BLaER1 treated with 17β-estradiol and CSF1 and Interleukin-3, amounts not matched to agents 10 nM and 100 nM (cell line): ENCODE results near the gene OXT.

Experiments used
- H3K27ac ChIP-seq, 11 experiments: shearing (Covaris generic); formaldehyde crosslinking; 2 replicates each; pipeline ENCODE4 v1.8.1; 2022
- H3K27me3 ChIP-seq, 11 experiments: shearing (Covaris generic); formaldehyde crosslinking; 2 replicates each; pipeline ENCODE4 v1.8.1; 2022
- H3K36me3 ChIP-seq, 11 experiments: shearing (Covaris generic); formaldehyde crosslinking; 2 replicates each; pipeline ENCODE4 v1.8.1; 2022
- H3K4me1 ChIP-seq, 10 experiments: shearing (Covaris generic); formaldehyde crosslinking; 2 replicates each; pipeline ENCODE4 v1.8.1; 2022
- H3K4me2 ChIP-seq, 11 experiments: shearing (Covaris generic); formaldehyde crosslinking; 2 replicates each; pipeline ENCODE4 v1.8.1; 2022
- H3K4me3 ChIP-seq, 10 experiments: shearing (Covaris generic); formaldehyde crosslinking; 2 replicates each; pipeline ENCODE4 v1.8.1; 2022
- H3K9ac ChIP-seq, 11 experiments: shearing (Covaris generic); formaldehyde crosslinking; 2 replicates each; pipeline ENCODE4 v1.8.1; 2022
- H3K9me3 ChIP-seq, 11 experiments: shearing (Covaris generic); formaldehyde crosslinking; replicated peaks in 1 of 11; 2 replicates each; pipeline ENCODE4 v1.8.1; 2022
- H4K20me1 ChIP-seq, 11 experiments: shearing (Covaris generic); formaldehyde crosslinking; 2 replicates each; pipeline ENCODE4 v1.8.1; 2022
- Cebpa-rat ChIP-seq, 11 experiments: shearing (Covaris generic); IDR thresholded peaks; 2 replicates each; pipeline ENCODE4 v1.8.1; 2022

OXT gene

GRCh38 chr20:3080939-3081388 is 9.5 kb downstream of the OXT start:
- Histone ChIP-seq H3K27me3 (peaks cover 51 to 89% (median 80%) of the 10 kb centered on the region in 11 experiments), H3K36me3 (no peaks in the 10 kb centered on the region), H3K4me1 (peaks cover 0 to 15% (median 2%) of the 10 kb centered on the region in 10 experiments; a peak in 9 of 20 replicates), H3K4me2 (no peak overlapping the region), H4K20me1 (peaks cover 0 to 7% (median 0%) of the 10 kb centered on the region in 11 experiments; a peak in 5 of 22 replicates), H3K27ac (no peak overlapping the region), H3K9ac (no peak overlapping the region), H3K9me3 (0 out of 22 replicates have a peak, but pooled peaks cover 0 to 5% (median 0%) of the 10 kb centered on the region in 11 experiments), H3K4me3 (no peak overlapping the region)
- TF ChIP-seq Cebpa-rat (IDR thresholded peaks at IDR 0.05) = no peak

GRCh38 chr20:3081641-3082040 is 10.2 kb downstream of the OXT start:
- Histone ChIP-seq H3K9me3 (0 out of 22 replicates have a peak, but pooled peaks cover 0 to 5% (median 0%) of the 10 kb centered on the region in 11 experiments), H3K4me1 (peaks cover 0 to 14% (median 2%) of the 10 kb centered on the region in 10 experiments; a peak in 9 of 20 replicates), H3K27me3 (peaks cover 51 to 91% (median 79%) of the 10 kb centered on the region in 11 experiments), H3K4me3 (no peak overlapping the region), H3K4me2 (no peak overlapping the region), H3K27ac (no peak overlapping the region), H4K20me1 (peaks cover 0 to 7% (median 0%) of the 10 kb centered on the region in 11 experiments; a peak in 5 of 22 replicates), H3K9ac (no peak overlapping the region), H3K36me3 (no peaks in the 10 kb centered on the region)
- no peak for TF ChIP-seq Cebpa-rat (IDR thresholded peaks at IDR 0.05)

DNA sequence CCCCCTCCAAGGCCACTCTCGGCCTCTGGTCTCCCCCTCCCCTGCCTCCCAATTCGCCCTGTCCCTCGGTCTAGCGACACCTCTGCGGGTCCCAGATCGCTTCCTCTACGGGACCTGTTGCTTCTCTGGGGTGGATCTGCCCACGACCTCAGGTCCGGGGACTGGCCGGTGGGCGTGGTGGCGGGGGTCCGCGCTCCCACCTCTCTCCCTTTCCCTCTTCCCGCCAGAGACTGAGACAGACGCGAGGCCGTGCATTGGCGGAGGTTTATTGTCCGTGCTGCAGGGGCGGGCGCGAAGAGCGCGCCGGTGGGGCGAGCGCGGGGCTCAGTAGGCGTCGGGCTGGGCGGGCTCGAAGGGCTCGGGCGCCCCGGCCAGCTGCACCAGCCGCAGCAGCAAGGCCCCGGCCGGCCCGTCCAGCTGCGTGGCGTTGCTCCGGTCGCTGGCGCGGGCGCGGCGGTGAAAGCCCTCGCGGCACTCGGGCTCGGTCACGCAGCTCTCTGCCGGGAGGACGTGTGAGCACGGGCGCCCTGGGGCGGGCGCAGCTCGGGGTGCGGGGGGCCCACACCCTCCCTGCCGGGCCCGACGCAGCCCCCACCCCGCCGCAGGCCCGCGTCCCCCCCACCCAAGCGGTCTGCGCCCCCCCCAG is 11.0 kb downstream of the OXT start:
- Histone ChIP-seq H3K4me3 (no peak overlapping the region), H3K27me3 (peaks cover 51 to 88% (median 74%) of the 10 kb centered on the region in 11 experiments), H3K4me2 (no peak overlapping the region), H3K36me3 (no peaks in the 10 kb centered on the region), H3K9ac (no peak overlapping the region), H3K27ac (no peak overlapping the region), H4K20me1 (peaks cover 0 to 7% (median 0%) of the 10 kb centered on the region in 11 experiments; a peak in 5 of 22 replicates), H3K9me3 (0 out of 22 replicates have a peak, but pooled peaks cover 0 to 5% (median 0%) of the 10 kb centered on the region in 11 experiments), H3K4me1 (peaks cover 0 to 6% (median under 1%) of the 10 kb centered on the region in 10 experiments; a peak in 9 of 20 replicates)
- TF ChIP-seq Cebpa-rat (IDR thresholded peaks at IDR 0.05) = no peak

DNA sequence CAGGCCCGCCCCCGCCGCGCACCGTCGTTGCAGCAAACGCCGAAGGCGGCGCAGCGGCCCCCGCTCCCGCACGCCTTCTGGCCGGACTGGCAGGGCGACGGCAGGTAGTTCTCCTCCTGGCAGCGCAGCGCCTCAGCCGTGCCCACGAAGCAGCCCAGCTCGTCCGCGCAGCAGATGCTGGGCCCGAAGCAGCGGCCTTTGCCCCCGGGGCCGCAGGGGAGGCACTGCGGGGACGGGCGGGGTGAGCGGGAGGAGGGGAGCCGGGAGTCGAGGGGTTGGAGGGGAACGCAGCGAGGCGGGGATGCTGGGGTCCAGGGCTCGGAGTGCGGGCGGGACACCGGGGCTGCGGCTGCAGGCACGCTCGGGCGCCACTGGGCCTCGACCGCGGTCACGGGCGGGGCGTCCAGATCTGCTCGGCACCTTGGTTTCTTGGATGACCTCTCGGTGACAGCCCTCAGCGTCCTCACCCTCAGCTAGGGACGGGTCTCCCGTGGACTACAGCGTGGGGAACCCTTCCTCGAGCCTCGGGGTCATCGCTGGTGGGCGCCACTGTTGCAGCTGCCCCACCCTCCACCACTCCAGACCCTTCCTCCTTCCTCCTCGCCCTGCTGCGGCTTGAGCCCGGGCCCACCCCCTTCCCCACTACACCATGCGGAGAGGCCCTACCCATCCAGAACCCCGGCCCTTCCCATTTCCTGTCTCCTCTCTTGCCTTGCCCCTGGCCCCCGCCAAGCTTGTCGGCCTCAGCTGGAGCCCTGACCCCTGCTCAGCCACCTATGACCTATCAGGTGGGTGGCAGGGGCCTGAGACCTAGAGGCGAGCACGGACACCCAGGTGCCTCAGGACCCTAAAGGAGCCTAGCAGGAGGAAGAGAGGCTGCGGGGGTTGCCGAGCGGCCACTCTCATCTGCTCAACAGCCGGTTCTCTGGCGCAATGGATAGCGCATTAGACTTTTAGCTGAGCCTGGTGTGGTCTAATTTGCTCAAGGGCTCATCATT is 11.8 kb downstream of the OXT start:
- peaks cover 51 to 79% (median 66%) of the 10 kb centered on the region in 11 experiments for H3K27me3 ChIP-seq
- H3K27ac ChIP-seq = no peak overlapping the region
- H3K4me1 ChIP-seq = no peaks in the 10 kb centered on the region
- H3K4me2 ChIP-seq = no peak overlapping the region
- 0 out of 22 replicates have a peak, but pooled peaks cover 0 to 3% (median 0%) of the 10 kb centered on the region in 11 experiments for H3K9me3 ChIP-seq
- peaks cover 0 to 7% (median 0%) of the 10 kb centered on the region in 11 experiments; a peak in 5 of 22 replicates for H4K20me1 ChIP-seq
- no peaks in the 10 kb centered on the region for H3K36me3 ChIP-seq
- TF ChIP-seq Cebpa-rat (IDR thresholded peaks at IDR 0.05) = no peak
- H3K4me3 ChIP-seq = no peak overlapping the region
- no peak overlapping the region for H3K9ac ChIP-seq

- Histone ChIP-seq H3K4me3 (no peak within 1 kb of the TSS), H3K4me1 (no peaks in the 10 kb centered on the region), H3K9me3 (0 out of 22 replicates have a peak, but pooled peaks cover 0 to 3% (median 0%) of the 10 kb centered on the region in 11 experiments), H3K27me3 (peaks cover 51 to 68% (median 59%) of the 10 kb centered on the region in 11 experiments), H4K20me1 (peaks cover 0 to 7% (median 0%) of the 10 kb centered on the region in 11 experiments; a peak in 5 of 22 replicates), H3K27ac (no peak within 1 kb of the TSS), H3K9ac (no peak within 1 kb of the TSS), H3K36me3 (no peaks in the 10 kb centered on the region), H3K4me2 (no peak within 1 kb of the TSS)
- no peak for TF ChIP-seq Cebpa-rat (IDR thresholded peaks at IDR 0.05)
Observed at GRCh38 chr20:3084283-3084985, 13.0 kb downstream of the OXT start, which contains the start of gene AVP. TSS of gene AVP (minus strand) at chr20:3084724. CDS start at chr20:3084674, 50 bp downstream.

DNA sequence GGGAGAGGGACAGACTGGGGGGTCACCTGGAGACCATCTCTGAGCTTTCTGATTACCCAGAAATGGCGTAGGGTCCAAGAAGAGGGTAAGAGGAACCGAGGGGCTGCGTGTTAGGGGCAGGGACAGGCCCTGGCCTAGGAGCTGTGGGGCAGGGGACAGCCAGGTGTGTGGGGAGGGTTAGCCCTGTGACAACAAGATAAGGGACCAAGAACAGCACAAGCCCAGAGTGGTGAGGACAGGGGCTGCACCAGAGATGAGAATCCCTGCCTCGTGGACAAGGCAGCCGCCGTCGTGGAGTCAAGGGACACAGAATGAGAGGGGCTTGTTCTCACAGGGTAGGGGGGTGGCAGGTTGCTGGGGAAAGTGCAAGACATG is 13.6 kb downstream of the OXT start:
- Histone ChIP-seq H3K27me3 (peaks cover 51 to 63% (median 59%) of the 10 kb centered on the region in 11 experiments), H3K36me3 (no peaks in the 10 kb centered on the region), H3K4me3 (no peak overlapping the region), H4K20me1 (peaks cover 0 to 7% (median 0%) of the 10 kb centered on the region in 11 experiments; a peak in 5 of 22 replicates), H3K9ac (no peak overlapping the region), H3K27ac (no peak overlapping the region), H3K4me1 (no peaks in the 10 kb centered on the region), H3K4me2 (no peak overlapping the region), H3K9me3 (0 out of 22 replicates have a peak, but pooled peaks cover 0 to 3% (median 0%) of the 10 kb centered on the region in 11 experiments)
- no peak for TF ChIP-seq Cebpa-rat (IDR thresholded peaks at IDR 0.05)

DNA sequence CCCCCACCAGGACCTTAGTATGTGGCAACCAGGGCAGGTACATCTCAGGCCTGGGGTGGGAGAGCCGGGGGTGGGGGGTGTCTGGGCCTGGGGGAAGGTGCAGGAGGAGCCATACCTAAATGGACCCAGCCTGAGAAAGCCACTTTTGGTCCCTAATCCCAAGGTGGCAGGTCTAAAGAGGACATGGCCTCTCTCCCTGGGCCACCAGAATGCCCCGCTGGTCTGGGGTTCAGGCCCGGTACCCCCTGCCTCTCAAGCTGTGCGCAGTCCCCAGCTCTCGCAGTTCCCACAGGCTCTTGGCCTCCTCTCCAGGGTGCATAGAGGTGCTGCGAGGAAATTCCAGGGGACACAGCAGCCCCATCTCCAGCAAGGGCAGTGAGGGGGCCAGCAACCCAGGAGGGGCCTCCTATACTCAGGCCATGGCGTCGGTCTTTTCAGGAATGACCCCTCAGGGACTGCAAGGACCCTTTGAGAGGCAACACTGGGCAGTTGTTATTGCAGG is 14.2 kb downstream of the OXT start:
- Histone ChIP-seq H3K4me3 (no peak overlapping the region), H3K27ac (no peak overlapping the region), H3K9me3 (0 out of 22 replicates have a peak, but pooled peaks cover 0 to 3% (median 0%) of the 10 kb centered on the region in 11 experiments), H3K4me2 (no peak overlapping the region), H3K9ac (no peak overlapping the region), H3K36me3 (no peaks in the 10 kb centered on the region), H3K27me3 (peaks cover 48 to 63% (median 58%) of the 10 kb centered on the region in 11 experiments), H4K20me1 (peaks cover 0 to 7% (median 0%) of the 10 kb centered on the region in 11 experiments; a peak in 5 of 22 replicates), H3K4me1 (peaks cover 0 to 6% (median 4%) of the 10 kb centered on the region in 10 experiments; a peak in 10 of 20 replicates)
- TF ChIP-seq Cebpa-rat (IDR thresholded peaks at IDR 0.05) = no peak

GRCh38 chr20:3088031-3088430 is 16.6 kb downstream of the OXT start:
- H3K4me2 ChIP-seq = no peak overlapping the region
- no peak overlapping the region for H3K9ac ChIP-seq
- H3K27ac ChIP-seq = no peak overlapping the region
- H3K27me3 ChIP-seq = peaks cover 48 to 63% (median 58%) of the 10 kb centered on the region in 11 experiments
- no peak for TF ChIP-seq Cebpa-rat (IDR thresholded peaks at IDR 0.05)
- H3K36me3 ChIP-seq = no peaks in the 10 kb centered on the region
- peaks cover 0 to 7% (median 0%) of the 10 kb centered on the region in 11 experiments; a peak in 5 of 22 replicates for H4K20me1 ChIP-seq
- H3K4me1 ChIP-seq = peaks cover 1 to 20% (median 18%) of the 10 kb centered on the region in 10 experiments
- peaks cover 0 to 6% (median 0%) of the 10 kb centered on the region in 11 experiments; a peak in 2 of 22 replicates for H3K9me3 ChIP-seq
- H3K4me3 ChIP-seq = no peak overlapping the region
